GM12892 (cell line): Measurements from ENCODE around the gene C1orf159.

Experiments
- POLR2A ChIP-seq: IDR thresholded peaks from 2 replicates; pipeline ENCODE4 v1.6.1; 2011; ENCODE audit warnings: low read depth, low read length, control low read depth
- POLR2AphosphoS5 ChIP-seq: IDR thresholded peaks from 2 replicates; pipeline ENCODE4 v1.6.1; 2011; ENCODE audit warnings: low read depth, low read length, control low read depth
- TAF1 ChIP-seq: IDR thresholded peaks from 2 replicates; pipeline ENCODE4 v1.6.1; 2011; ENCODE audit warnings: low read depth, mild to moderate bottlenecking, control low read depth, low read length, borderline replicate concordance

GRCh38 chr1:1043921-1044320, 72.0 kb downstream of the C1orf159 start:
- TF ChIP-seq POLR2AphosphoS5 = no peak
- no peak for TF ChIP-seq POLR2A
- TF ChIP-seq TAF1 = no peak
